Mesenteric fat pad (tissue), 1 donor: ENCODE measurements around the gene MESP1. TPM values are rescaled to one million over a fixed set of nuclear protein-coding genes. Genes with fewer than 3 reads are reported as not detected.

Experiments used
- DNase-seq: peaks from one replicate; pipeline ENCODE4 v3.0.0-alpha.2; 2020; ENCODE audit warnings: low spot score
- total RNA-seq: library from RNA; stranded (reverse); fragmentation: NEBNext Ultra II Directional; extraction: Animal tissue kit (Norgen Biotek cat#: 25700); gene quantifications from one replicate; pipeline ENCODE4 v1.2.1, GENCODE V29; 2021
- donor health status: DM: yes; HTN: yes; CAD: no.

The MESP1 gene
- total RNA-seq, 1 donor from 2014 or later: 16.0 TPM

- no peak for DNase-seq
Observed at GRCh38 chr15:89781891-89782618, 31.0 kb upstream of the MESP1 start.

GRCh38 chr15:89781055-89781454, 30.0 kb upstream of the MESP1 start:
- no peak for DNase-seq

- no peak for DNase-seq
Observed at GRCh38 chr15:89780601-89781000, 29.6 kb upstream of the MESP1 start.

GRCh38 chr15:89778861-89779260, 27.8 kb upstream of the MESP1 start:
- no peak for DNase-seq

- DNase-seq: no peak
Observed at GRCh38 chr15:89777782-89778380, 26.8 kb upstream of the MESP1 start.

GRCh38 chr15:89777073-89777751, 26.2 kb upstream of the MESP1 start:
- no peak for DNase-seq

GRCh38 chr15:89776274-89777072, 25.4 kb upstream of the MESP1 start, which contains the start of gene MESP2:
MESP2 (plus strand) TSS chr15:89776332; CDS start chr15:89776358, 26 bp downstream.
- DNase-seq: peak; percentile 97

- DNase-seq: no peak
Observed at GRCh38 chr15:89775815-89776214, 24.8 kb upstream of the MESP1 start.

GRCh38 chr15:89774492-89774891, 23.4 kb upstream of the MESP1 start:
- DNase-seq: no peak

- DNase-seq: no peak
Observed at GRCh38 chr15:89772932-89773583, 22.0 kb upstream of the MESP1 start.

- DNase-seq: no peak
Observed at GRCh38 chr15:89770041-89770440, 19.0 kb upstream of the MESP1 start.

- DNase-seq: no peak
Observed at GRCh38 chr15:89769366-89769765, 18.3 kb upstream of the MESP1 start.

- no peak for DNase-seq
Observed at GRCh38 chr15:89768071-89768500, 17.0 kb upstream of the MESP1 start.

- no peak for DNase-seq
Observed at GRCh38 chr15:89767411-89767915, 16.4 kb upstream of the MESP1 start.

- DNase-seq: no peak
Observed at GRCh38 chr15:89766357-89767311, 15.6 kb upstream of the MESP1 start.

- DNase-seq: no peak
Observed at GRCh38 chr15:89765694-89766093, 14.6 kb upstream of the MESP1 start.

GRCh38 chr15:89761929-89762328, 10.9 kb upstream of the MESP1 start:
- DNase-seq: no peak

GRCh38 chr15:89761009-89761831, 10.2 kb upstream of the MESP1 start:
- no peak for DNase-seq
